HEK293T (cell line): ENCODE results near the gene SYNE2.

Experiments
- BHLHE40 ChIP-seq: fragments of 450-650 bp; IDR thresholded peaks from 2 replicates; pipeline ENCODE4 v1.6.1; 2016; ENCODE audit warnings: mild to moderate bottlenecking, moderate library complexity, borderline replicate concordance
- FOXK2 ChIP-seq: fragments of 450-650 bp; IDR thresholded peaks from 2 replicates; pipeline ENCODE4 v1.6.1; 2016; ENCODE audit warnings: mild to moderate bottlenecking
- SP1 ChIP-seq: fragments of 450-650 bp; IDR thresholded peaks from 2 replicates; pipeline ENCODE4 v1.6.1; 2017
- SUZ12 ChIP-seq: fragments of 450-650 bp; IDR thresholded peaks from 2 replicates; pipeline ENCODE4 v1.6.1; 2016; ENCODE audit warnings: mild to moderate bottlenecking

DNA sequence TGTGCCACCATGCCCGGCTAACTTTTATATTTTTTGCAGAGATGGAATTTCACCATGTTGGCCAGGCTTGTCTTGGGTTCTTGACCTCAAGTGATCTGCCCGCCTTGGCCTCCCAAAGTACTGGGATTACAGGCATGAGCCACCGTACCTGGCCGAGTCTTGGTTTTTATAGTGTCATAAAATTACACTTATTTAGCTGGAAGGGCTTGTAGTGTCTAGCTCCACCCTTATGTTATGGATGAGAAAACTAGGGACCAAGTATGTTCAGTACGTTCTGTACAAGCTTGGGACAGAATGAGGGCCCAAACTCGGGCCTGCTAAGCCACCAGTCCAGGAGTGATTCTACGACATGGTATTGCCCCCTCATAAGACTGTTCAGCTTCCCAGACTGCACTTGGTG, 35.1 kb downstream of the SYNE2 start:
- TF ChIP-seq FOXK2: no peak
- TF ChIP-seq BHLHE40: no peak
- no peak for TF ChIP-seq SUZ12
- TF ChIP-seq SP1: no peak
